K562 (cell line): ENCODE measurements around the gene PTTG1IP. TPM values are rescaled to one million over a fixed set of nuclear protein-coding genes. Genes with fewer than 3 reads are reported as not detected.

Experiments used
- CHD7 ChIP-seq: fragments of 200-600 bp; sonication (generic); IDR thresholded peaks from one replicate; pipeline ENCODE4 v1.6.1; 2012; ENCODE audit warnings: mild to moderate bottlenecking, low read depth, low read length, inconsistent platforms
- HDAC8 ChIP-seq: fragments of 450-650 bp; IDR thresholded peaks from 2 replicates; pipeline ENCODE4 v1.6.1; 2016; ENCODE audit warnings: mild to moderate bottlenecking, missing genetic modification characterization, moderate library complexity, missing compliant biosample characterization
- NCOA6 ChIP-seq: fragments of 450-650 bp; IDR thresholded peaks from 2 replicates; pipeline ENCODE4 v1.6.1; 2017; ENCODE audit warnings: mild to moderate bottlenecking
- POLR2AphosphoS5 ChIP-seq: IDR thresholded peaks from 2 replicates; pipeline ENCODE4 v1.6.1; 2011; ENCODE audit warnings: mild to moderate bottlenecking, low read depth, low read length, moderate library complexity; ENCODE audit not compliant: control insufficient read depth, insufficient read depth
- polyA plus RNA-seq, 8 experiments: library from polyadenylated mRNA; depleted of rRNA in 4 of 8; stranded (reverse) in 5 of 8; unstranded in 3 of 8; fragments of >200 nt; fragmentation: Nextera tagmentation in 2 of 8; fragmentation: Illumina TruSeq in 1 of 8; extraction: Ambion mirVana in 2 of 8; extraction: Trizol in 1 of 8; gene quantifications; 2 replicates each; pipeline versions ENCODE4 v1.2.1 to v1.2.3, GENCODE V29; 2011 to 2014; ENCODE audit warnings: inconsistent platforms in 1 of 8, missing spikeins in 1 of 8
- total RNA-seq, 7 experiments: library from RNA; depleted of rRNA in 6 of 7; stranded (reverse); fragments of >200 nt in 6 of 7; fragmentation: Illumina TruSeq in 2 of 7; extraction: Trizol in 2 of 7; gene quantifications; 2 replicates each; pipeline versions ENCODE4 v1.2.1 to v1.2.3, GENCODE V29; 2011 to 2021; ENCODE audit warnings: low replicate concordance in 1 of 7

Gene PTTG1IP
- total and polyA plus RNA-seq, 9 of the 15 experiments (the other 6 are each of a cell fraction or from before 2014, with no cell fraction given): 5.0 to 99.3 (median 82.4) TPM

- no peak for TF ChIP-seq CHD7
- TF ChIP-seq NCOA6: no peak
- TF ChIP-seq POLR2AphosphoS5: no peak
- TF ChIP-seq HDAC8: no peak
Observed at GRCh38 chr21:44871576-44872269, 1.8 kb downstream of the PTTG1IP start (continued).
